ENCODE measurements around the gene PEAK3. TPM values are rescaled to one million over a fixed set of nuclear protein-coding genes. Genes with fewer than 3 reads are reported as not detected.
A peak's percentile ranks its signal among the peaks of the same experiment; 100 is the strongest.

The PEAK3 gene
- total RNA-seq, 1 donor, result 0.52 TPM

DNA sequence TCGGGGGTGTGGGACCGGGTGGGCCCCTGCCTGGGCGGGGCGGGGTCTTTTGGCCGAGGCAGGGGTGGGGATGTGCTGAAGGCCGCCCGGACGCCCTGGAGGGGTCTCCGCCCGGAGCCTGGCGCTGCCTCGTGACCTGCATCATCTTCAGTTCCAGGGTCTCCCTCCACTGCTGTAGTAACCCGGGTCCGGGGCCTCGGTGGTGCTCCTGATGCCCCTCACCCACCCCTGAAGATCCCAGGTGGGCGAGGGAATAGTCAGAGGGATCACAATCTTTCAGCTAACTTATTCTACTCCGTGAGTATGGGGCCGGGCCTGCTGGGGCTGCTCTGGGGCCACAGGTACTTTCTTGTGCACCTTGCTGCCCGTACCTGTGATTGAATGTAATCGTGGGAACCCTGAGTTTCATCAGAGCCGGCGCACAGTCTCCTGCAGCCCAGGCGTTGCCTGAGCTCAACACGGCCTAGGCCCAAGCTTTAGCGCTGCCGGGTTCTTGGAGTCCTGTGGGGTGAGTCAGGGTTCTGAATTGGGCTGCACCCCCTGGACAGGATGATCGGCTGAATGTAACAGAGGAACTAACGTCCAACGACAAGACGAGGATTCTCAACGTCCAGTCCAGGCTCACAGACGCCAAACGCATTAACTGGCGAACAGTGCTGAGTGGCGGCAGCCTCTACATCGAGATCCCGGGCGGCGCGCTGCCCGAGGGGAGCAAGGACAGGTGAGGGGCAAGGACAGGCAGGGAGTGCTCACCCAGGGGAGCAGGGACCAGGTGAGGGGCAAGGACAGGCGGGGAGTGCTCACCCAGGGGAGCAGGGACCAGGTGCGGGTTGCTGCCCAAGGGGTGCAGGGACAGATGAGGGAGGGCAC lies 10.5 kb downstream of the PEAK3 start:
- H3K27me3 ChIP-seq (ENCODE audit: insufficient read depth, low read length), result no peaks in the 10 kb centered on the region
- peak overlapping the region; percentile 100 for H3K4me3 ChIP-seq (ENCODE audit: low read length)
- no peaks in the 10 kb centered on the region for H3K9me3 ChIP-seq (ENCODE audit: low read depth, low read length)
- peaks cover 69% of the 10 kb centered on the region for H3K4me1 ChIP-seq (ENCODE audit: insufficient read depth, low read length)

DNA sequence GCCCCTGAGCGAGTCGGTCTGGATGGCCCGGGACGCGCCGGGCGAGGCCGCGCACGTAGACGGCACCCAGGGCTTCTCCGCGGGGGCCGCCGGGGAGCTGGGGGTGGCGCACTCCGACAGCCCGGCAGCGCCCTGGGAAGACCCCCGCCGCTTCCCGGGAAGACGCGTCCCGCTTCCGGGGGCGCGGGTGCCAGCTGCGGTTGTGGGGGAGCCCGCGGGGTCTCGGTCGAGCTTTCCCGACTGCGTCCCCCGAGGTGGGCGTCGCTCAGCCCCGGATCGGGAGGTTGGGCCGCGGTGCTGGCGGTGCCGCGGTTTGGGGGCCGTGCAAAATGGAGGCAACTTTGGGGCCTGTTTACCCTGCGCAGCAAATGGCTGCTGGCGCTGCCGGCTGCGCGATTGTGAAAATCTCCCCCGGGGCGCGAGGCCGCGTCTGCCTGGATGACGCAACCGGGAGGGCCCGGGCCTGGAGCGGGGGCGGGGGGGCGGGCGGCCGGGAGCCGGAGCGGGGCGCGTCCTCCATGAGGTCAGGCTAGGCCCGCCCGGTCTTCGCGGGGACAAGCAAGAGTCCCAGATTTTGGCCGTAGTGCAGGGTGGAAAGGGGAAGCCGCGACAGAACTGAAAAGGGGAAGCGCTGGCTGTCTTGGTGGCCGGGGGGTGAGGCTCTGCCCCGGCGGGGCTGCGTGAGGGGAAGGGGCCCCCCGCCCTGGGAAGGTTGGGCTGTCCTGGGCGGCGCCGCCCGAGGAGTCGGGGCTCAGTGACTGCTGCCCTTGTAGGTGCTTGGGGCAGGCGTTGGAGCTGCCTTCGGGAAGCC lies 11.3 kb downstream of the PEAK3 start:
- H3K4me1 ChIP-seq (ENCODE audit: insufficient read depth, low read length), result peaks cover 78% of the 10 kb centered on the region
- H3K4me3 ChIP-seq (ENCODE audit: low read length), result peak overlapping the region; percentile 100
- no peaks in the 10 kb centered on the region for H3K9me3 ChIP-seq (ENCODE audit: low read depth, low read length)
- H3K27me3 ChIP-seq (ENCODE audit: insufficient read depth, low read length), result no peaks in the 10 kb centered on the region

GRCh38 chr19:2270157-2270422 lies 11.9 kb downstream of the PEAK3 start:
- no peaks in the 10 kb centered on the region for H3K9me3 ChIP-seq (ENCODE audit: low read depth, low read length)
- peak overlapping the region; percentile 100 for H3K4me3 ChIP-seq (ENCODE audit: low read length)
- H3K27me3 ChIP-seq (ENCODE audit: insufficient read depth, low read length), result no peaks in the 10 kb centered on the region
- peaks cover 78% of the 10 kb centered on the region for H3K4me1 ChIP-seq (ENCODE audit: insufficient read depth, low read length)

- H3K4me3 ChIP-seq (ENCODE audit: low read length), result peak overlapping the region; percentile 100
- peaks cover 78% of the 10 kb centered on the region for H3K4me1 ChIP-seq (ENCODE audit: insufficient read depth, low read length)
- no peaks in the 10 kb centered on the region for H3K27me3 ChIP-seq (ENCODE audit: insufficient read depth, low read length)
- no peaks in the 10 kb centered on the region for H3K9me3 ChIP-seq (ENCODE audit: low read depth, low read length)
Measured at GRCh38 chr19:2269244-2270156, 12.5 kb downstream of the PEAK3 start.

DNA sequence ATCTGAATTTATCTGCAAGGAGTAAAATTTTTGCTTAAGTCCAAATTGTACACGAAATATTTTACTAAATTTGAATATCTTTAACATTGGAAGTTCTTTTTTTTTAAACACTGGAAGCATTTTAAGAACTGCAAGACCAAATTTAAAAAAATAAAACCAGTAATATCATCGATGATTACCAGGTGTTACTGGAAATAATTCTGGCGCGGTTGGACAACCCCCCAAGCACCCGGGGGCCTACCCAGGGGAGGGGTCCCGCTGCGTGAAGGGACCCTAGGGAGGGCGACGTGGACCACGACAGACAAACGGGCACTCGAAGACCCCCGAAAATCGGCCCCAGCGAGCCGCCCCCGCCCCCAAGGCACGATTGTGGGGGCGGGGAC lies 13.1 kb downstream of the PEAK3 start:
- Histone ChIP-seq H3K4me3 (ENCODE audit: low read length) (peak overlapping the region; percentile 100), H3K4me1 (ENCODE audit: insufficient read depth, low read length) (peaks cover 77% of the 10 kb centered on the region), H3K9me3 (ENCODE audit: low read depth, low read length) (no peaks in the 10 kb centered on the region), H3K27me3 (ENCODE audit: insufficient read depth, low read length) (no peaks in the 10 kb centered on the region)

DNA sequence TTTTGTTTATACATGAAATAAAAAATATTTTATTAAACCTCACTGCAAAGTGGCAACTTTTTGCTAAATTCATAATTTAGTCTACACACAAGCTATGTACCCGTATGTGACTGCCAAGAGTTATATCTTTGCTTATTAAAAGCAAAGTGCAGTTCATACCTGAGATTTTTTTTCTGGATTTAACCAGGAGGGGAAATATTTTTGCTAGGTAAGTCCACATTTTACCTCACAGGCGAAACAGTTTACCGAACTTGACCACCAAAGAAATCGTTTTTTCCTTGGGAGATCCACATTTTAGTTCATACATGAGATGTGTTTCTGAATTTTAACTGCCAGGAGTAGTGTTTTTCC lies 13.5 kb downstream of the PEAK3 start:
- H3K27me3 ChIP-seq (ENCODE audit: insufficient read depth, low read length), result no peaks in the 10 kb centered on the region
- peaks cover 77% of the 10 kb centered on the region for H3K4me1 ChIP-seq (ENCODE audit: insufficient read depth, low read length)
- no peaks in the 10 kb centered on the region for H3K9me3 ChIP-seq (ENCODE audit: low read depth, low read length)
- peak overlapping the region; percentile 100 for H3K4me3 ChIP-seq (ENCODE audit: low read length)

- H3K4me1 ChIP-seq (ENCODE audit: insufficient read depth, low read length), result peaks cover 70% of the 10 kb centered on the region
- no peaks in the 10 kb centered on the region for H3K9me3 ChIP-seq (ENCODE audit: low read depth, low read length)
- no peaks in the 10 kb centered on the region for H3K27me3 ChIP-seq (ENCODE audit: insufficient read depth, low read length)
- no peak overlapping the region for H3K4me3 ChIP-seq (ENCODE audit: low read length)
Measured at GRCh38 chr19:2266183-2266993, 15.6 kb downstream of the PEAK3 start.

- Histone ChIP-seq H3K4me1 (ENCODE audit: insufficient read depth, low read length) (peaks cover 81% of the 10 kb centered on the region), H3K4me3 (ENCODE audit: low read length) (no peak overlapping the region), H3K27me3 (ENCODE audit: insufficient read depth, low read length) (no peaks in the 10 kb centered on the region), H3K9me3 (ENCODE audit: low read depth, low read length) (no peaks in the 10 kb centered on the region)
Measured at GRCh38 chr19:2261438-2262172, 20.4 kb downstream of the PEAK3 start.

DNA sequence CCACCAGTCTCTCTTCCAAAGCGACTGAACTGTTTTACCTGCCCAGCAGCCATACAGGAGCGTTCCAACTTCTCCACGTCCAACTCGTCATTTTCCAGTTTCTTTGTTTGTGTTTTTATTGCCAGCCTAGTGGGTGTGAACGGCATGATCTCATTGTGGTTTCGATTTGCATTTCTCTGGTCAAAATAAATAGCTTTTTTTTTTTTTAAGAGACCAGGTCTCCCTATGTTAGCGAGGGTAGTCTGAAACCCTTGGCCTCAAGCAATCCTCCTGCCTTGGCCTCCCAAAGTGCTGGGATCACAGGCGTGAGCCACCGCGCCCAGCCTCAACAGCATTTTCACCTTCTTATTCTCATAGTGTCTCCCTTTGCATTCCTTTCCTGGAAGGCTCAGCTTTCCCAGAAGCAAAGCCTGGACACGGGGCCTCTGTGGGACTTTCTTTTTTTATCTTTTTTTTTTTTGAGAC lies 21.6 kb downstream of the PEAK3 start:
- Histone ChIP-seq H3K4me1 (ENCODE audit: insufficient read depth, low read length) (peaks cover 69% of the 10 kb centered on the region), H3K4me3 (ENCODE audit: low read length) (no peak overlapping the region), H3K9me3 (ENCODE audit: low read depth, low read length) (no peaks in the 10 kb centered on the region), H3K27me3 (ENCODE audit: insufficient read depth, low read length) (no peaks in the 10 kb centered on the region)

DNA sequence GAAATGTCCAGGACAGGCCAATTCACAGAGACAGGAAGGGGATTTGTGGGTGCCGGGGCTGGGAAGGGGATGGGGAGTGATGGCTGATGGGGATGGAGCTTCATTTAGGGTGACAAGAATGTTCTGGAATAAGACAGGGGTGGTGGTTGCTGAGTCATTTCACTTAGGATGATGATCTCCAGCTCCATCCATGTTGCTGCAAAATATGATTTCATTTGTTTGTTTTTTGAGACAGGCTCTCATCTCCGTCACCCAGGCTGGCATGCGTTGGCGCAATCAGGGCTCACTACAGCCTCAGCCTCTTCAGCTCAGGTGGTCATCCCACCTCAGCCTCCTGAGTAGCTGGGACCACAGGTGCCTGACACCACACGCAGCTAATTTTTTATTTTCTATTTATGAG lies 22.6 kb downstream of the PEAK3 start:
- peaks cover 60% of the 10 kb centered on the region for H3K4me1 ChIP-seq (ENCODE audit: insufficient read depth, low read length)
- no peak overlapping the region for H3K4me3 ChIP-seq (ENCODE audit: low read length)
- H3K9me3 ChIP-seq (ENCODE audit: low read depth, low read length), result no peaks in the 10 kb centered on the region
- no peaks in the 10 kb centered on the region for H3K27me3 ChIP-seq (ENCODE audit: insufficient read depth, low read length)

GRCh38 chr19:2255982-2256685 lies 25.8 kb downstream of the PEAK3 start, which contains the start of gene JSRP1:
Gene JSRP1, minus strand, starts transcription at chr19:2256417. Its CDS starts 1,103 bp downstream, at chr19:2255314.
- H3K4me3 ChIP-seq (ENCODE audit: low read length), result no peak within 1 kb of the TSS
- peaks cover 64% of the 10 kb centered on the region for H3K4me1 ChIP-seq (ENCODE audit: insufficient read depth, low read length)

DNA sequence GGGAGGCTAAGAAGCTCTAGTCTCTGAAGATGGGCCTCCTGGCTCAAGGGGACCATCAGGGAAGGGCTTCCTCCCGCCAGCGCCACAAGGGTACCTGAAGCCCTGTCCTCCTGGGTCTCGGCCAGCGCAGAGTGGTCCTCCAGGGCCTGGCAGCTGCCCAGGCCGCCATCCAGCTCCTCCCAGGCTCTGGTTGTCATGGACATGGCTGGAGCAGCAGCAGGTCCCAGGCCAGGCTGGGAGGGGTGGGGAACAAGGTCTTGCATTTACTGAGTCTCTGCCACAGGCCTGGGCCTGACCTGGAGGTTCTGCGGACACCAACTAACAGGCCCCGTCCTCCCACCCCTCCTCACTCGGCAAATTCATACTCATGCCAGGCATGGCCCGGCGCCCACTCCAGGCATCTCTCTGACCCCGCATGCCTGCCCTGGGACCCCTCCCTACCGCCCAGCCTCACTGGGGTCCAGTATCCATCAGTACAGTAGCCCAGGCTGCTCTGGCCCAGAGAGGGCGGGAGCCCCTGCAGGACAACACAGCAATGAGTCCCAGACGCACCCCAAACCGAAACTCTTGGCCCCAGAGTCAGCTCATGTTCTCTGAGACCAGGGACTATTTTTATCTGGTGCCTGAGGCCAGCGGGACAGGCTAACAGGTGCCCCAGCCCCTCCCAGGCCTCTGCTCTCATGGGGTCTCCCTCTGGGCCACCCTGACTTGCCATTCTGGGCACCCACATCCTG lies 26.7 kb downstream of the PEAK3 start:
- peaks cover 67% of the 10 kb centered on the region for H3K4me1 ChIP-seq (ENCODE audit: insufficient read depth, low read length)

More at GRCh38 chr19:2255982-2256685, 25.8 kb downstream of the PEAK3 start, which contains the start of gene JSRP1:
- Histone ChIP-seq H3K9me3 (ENCODE audit: low read depth, low read length) (no peaks in the 10 kb centered on the region), H3K27me3 (ENCODE audit: insufficient read depth, low read length) (peaks cover 20% of the 10 kb centered on the region)

More for the DNA sequence above, 26.7 kb downstream of the PEAK3 start:
- Histone ChIP-seq H3K9me3 (ENCODE audit: low read depth, low read length) (no peaks in the 10 kb centered on the region), H3K27me3 (ENCODE audit: insufficient read depth, low read length) (peaks cover 27% of the 10 kb centered on the region), H3K4me3 (ENCODE audit: low read length) (no peak overlapping the region)

Measured in mononuclear cell (primary cell).